Stimulated activated CD4-positive, alpha-beta T cell treated with anti-CD3 and anti-CD28 coated beads, TNF-alpha, amount 100 ng/mL, for 4 hours (primary cell): Measurements from ENCODE around the gene IQSEC1.

Experiments
- DNase-seq, 3 experiments: peaks; one replicate each; pipeline ENCODE4 v3.0.0-alpha.2; 2020; ENCODE audit warnings: low read depth in 3 of 3

Gene IQSEC1

DNA sequence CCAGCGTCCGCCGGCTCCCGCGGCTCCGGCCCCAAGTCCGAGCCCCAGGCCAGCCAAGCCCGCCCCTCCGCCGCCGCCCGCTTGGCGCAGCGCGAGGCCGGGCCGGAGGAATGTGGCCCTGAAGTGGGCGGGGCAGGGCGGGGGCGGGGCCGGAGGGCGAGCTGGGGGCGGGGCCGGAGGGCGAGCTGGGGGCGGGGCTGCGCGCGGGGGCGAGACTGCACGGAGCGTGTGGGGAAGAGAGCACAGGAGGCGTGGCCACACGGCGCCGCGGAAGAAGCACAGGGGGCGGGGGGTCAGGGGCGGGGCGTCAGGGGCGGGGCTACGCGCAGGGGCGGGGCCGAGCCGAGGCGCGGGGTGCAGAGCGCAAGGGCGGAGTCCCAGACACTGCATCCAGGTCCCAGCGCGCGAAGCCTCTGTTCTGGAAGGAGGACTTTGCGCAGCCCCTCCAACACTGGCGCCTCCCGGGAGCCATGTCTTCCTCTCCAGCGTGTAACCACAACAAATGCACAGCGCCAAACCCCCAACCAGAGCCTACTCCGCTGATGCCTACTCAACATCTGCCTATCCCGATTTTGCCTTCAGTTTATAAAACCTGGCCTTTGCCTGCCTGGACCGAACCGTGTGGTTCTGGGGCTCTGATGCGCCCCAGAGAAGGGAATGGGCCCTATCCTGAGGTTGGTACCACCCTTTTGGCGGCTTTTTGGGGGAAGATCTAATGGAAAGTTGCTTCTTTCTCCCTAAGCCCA lies 105.5 kb downstream of the IQSEC1 start:
- DNase-seq, result peak; percentile 77 to 87 (median 83)

DNA sequence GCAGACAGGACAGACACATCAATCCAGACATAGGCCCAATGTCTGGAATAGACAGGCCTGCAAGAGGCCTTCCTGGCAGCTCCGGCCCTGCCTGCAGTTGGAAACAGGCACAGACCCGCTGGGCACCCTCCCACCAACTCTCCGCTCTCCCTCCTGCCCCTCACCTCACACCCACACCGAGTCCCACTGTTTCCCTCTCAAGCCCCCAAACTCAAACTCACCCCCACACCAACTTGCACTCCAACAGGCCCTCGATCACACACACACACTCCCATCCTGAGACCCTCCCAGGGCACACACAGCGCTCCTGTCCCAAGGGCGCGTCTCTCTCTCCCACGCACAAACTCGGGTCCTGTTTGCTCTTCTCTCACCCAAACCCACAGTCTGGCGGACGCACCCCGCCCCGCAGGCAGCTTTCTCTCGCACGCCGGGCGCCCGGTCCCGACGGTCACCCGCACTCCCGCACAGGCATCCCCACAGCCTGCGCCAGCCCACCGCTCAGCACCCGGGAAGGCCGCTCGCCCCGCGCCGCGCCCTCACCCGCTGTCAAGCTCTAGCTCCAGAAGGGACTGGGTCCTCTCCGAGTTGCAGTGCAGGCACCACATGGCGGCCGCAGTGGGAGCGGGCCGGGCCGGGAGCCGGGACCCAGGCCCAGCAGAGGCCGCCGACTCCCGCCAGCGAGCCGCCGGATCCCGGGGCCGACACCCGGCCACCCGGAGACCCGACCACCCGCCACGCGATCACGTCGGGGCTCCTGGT lies 106.2 kb downstream of the IQSEC1 start:
- peak in 1 of 3 experiments; percentile 22 for DNase-seq

DNA sequence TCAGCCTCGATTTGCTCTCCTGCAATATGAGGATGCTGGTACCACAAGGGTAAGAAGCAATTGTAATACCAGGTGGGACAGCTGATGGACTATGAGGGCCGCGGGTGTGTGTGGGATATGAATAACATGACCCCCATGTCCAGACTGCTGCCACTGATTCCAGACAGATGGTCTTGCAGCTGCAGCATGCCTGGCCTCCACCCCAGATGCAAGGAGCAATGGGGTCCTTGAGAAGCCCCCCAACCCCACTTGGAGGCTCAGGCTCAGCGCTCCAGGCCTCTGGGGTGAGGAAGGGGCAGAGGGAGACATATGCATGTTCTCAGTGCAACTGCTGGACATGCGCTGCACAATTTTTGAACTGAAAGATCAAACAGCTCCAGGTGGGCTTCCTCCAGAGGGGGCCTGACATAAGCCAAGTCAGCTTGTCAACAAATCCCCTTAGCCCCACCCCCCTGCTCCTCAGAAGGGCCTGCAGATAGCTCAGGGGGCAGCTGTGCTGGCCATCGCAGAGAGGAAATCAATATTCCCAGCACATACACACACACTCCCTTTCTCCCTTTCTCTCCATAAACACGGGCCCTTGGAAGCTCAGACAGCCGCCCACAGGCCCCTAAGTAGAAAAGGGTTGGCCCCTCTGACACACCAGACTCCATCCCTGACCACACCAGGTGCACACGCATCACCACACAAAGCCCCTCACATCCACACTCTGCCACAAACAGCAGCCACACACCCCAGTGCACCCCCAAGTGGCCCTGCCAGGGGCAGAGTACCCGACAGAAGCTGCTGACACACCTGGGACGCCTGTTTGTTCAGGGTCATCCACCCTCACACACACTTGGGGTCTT lies 107.0 kb downstream of the IQSEC1 start:
- DNase-seq, result no peak

DNA sequence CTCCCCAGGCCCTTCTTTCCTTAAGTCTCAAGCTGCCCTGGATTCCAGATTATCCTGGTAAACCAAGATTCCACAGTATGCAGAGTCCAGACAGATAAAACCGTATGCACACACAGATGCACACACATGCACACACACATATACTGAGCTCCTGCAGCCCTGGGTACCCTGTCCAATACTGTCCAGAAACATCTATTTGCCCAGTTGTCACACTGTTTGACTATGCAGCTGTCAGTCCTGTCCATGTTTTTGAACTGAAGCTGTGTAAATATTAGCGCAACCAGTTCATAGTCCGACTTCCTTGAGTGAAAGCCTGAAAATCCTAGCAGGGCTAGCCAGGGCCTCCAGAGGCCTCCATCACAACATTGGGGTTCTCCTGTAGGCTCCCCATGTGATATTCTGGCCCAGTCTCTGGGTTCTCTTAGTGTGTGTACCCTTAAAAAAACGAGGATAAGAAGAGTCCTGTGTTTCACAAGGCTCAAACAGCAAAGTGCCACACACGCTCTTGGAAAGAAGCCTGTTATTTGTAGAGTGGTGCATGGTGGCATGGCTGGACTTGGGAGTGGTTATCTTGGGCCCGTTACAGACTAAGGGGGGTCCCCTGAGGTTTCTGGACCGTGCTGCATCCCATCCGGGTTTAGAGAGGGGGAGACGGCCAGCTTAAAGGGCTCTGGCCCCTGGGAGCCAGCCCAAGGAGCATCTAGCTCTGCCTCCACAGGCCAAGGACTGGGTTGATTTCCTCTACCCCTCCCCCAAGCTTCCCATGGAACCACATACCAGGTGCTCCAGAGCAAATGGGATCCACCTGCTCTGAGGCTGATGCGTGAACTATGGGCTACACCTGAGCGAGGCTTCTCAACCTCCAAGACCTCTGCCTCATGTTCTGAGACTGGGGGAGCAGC lies 108.3 kb downstream of the IQSEC1 start:
- no peak for DNase-seq

DNA sequence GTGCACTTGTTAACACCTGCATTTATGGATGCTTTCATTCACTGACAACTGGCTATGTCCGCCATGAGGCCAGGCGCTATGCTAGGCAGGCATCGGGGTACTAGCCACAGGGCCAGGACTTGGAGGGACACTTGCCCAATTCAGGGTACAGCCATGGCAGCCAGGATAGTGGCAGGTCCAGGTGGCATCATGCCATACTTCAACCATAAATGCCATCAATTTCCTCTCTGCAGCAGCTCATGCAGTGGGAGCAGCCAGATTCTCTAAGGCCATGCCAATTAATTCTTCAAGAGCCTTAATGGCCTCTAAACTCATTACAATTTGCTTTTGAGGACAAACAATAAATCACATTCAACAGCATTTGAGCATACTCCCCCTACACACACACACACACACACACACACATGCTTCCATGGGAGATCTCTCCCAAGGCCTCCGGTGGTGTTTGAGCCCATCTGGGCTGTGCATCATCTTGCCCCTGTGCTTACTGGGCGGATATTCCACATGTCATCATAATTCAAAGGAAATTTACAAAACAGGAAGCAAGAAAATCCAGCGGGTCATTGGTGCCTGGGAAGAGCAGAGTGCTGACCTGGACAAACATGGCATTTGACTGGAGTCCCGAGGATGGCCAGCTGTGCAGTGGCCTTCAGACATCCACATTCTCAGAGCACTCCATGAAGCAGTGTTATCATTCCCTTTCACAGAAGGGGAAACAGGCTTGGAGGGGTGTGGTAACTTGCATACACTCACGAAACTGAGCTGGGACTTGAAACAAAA lies 109.1 kb downstream of the IQSEC1 start:
- DNase-seq, result no peak

DNA sequence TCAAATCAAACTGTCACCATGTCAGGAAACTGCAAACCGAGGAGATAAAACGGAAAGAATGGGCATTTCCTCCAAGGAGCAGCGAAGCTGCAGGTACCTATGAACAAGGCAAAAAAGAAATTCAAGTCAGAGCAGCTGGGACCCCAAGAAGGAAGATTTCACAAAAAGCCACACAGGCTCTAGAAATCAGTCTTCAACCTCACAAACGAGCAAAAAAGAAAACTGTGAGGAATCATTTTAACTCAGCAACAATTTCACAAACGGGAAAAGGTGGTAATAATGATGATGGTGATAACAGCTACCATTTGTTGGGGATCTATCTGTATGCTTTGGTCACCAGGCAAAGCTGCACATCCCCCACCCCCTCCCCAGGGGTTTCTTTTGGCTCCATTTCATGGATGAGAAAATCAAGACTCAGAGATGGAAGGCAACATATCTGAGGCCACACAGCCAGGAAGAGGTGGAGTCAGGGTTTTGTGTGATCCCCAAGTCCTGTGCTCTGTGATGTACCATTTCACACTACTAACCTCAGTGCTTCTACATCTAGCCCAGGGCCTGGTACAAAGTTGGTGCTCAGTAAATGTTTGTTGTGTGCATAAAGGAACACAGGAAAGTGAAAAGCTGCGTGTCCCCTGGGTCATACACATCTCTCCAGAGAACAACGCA lies 109.9 kb downstream of the IQSEC1 start:
- DNase-seq, result no peak

DNA sequence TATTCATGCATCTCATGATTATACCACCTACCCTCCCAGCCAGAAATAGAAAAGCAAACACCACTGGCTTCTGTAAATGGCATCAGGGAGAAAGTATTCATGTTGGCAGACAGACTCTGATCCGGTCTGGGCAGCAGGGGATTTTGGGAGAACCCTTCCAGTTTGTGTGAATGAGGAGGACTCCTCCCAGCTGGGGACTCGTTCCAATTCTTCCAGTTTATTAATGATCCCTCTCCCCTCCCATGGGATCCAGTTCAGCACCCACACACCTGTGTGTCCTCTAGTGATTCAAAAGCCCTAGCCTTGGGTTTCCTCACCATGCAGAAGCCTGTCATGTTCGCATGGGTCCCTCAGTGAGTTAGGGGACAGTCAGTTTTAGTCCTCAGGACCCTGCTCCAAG lies 110.9 kb downstream of the IQSEC1 start:
- DNase-seq, result no peak

DNA sequence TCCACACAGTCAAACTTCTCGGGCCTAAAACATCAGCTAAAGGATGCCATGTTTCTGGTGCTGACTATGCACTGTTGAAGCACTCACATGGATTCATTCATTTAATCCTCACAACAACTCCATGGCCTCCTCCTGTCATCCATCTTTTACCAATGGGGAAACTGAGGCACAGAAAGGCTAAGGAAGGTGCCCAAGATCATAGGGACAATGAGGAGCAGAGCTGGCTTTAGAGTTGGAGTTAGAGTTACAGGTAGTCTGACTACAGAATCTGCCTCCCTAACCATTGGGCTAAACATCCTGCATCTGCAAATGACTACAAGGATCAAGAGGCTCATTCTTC lies 111.6 kb downstream of the IQSEC1 start:
- no peak for DNase-seq

DNA sequence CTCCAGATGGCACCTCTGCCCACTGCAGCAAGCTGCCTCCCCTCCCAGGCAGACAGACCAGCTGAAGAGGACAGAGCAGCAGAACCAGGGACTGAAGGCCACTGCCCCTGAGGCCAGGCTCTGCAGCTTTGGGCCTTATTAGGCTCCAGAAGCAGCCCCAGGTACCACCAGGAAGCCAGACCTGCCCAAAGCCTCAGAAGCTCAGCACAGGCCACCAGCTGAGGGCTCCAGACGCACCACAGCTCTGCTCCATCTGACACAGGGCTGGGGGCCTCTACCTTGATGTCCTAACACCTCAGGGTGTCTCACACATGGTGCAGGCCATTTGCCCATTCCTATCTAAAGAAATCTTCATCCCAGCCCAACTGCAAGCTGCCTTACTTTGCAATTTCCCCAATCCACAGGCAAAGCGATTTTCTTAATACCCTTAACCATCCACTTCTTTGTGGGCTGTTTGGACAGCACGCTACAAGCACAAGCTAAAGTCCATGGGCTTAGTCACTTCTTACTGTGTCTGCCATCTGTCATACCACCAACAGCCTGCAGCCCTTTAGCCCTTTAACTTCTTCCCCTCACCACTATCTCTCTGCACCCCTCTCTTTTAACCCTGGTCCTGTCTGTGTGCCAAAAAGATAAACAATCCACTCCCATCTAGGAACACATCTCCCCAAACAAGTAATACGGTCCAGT lies 112.1 kb downstream of the IQSEC1 start:
- no peak for DNase-seq

DNA sequence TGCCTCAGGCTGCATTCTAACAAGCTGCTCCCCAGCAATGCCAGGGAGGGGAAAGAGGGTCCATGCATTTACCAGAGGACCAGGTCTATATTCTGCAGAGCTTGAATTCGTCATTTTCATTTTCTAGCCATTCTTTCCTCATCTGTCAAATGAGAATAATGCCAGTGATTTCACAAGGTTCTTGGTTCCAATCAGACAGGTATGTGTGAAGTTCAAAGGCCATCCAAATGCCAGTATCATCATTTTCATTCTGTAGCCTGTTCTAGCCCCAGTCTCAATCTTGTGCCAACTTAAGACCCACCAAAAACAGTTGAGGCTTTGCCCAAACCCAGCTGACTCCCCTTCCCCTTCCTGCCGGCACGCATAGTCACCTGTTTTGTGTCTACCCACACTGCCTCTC lies 112.7 kb downstream of the IQSEC1 start:
- DNase-seq, result no peak

DNA sequence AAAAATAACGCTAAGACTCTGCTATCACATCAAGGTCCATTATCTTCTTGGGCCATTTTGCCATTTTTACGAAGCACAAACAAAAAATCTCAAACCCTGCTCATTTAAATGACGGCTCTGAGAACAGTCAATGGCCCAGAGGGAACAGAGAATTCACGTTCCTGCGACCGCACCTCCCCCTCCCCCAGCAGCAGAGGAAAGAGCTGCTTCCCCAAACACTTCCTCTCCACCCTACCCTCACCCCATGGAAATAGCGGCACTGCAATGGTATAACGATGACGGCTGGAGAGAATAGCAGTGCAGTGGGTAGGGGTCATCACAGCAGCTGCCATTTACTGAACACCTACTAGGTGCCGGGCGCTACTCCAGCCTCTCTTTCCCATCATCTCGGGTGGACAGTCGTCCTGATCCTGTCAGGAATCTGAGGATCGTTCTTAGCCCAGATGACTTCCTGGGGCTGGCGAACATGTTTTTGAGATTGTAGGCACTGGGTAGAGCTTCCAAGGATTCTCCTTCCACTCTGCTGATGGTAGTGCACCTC lies 113.3 kb downstream of the IQSEC1 start:
- DNase-seq, result no peak

DNA sequence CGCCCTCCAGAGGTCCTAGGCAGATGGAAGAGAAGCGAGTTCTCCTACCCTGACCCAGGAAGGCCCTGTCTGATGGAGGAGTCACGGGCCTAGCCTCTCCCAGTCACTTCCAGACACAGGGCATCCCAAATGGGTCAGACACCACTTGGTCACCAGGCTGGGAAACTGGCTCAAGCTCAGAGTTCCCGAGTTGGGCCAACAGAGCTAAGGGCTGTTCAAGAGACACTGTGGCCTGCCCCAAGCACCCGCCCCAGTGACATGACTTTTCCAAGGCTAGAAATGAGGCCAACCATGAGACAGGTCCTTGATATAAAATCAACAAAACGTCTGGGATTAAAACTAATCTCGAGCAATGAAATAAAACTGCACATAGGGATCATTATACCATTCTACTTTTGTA lies 113.8 kb downstream of the IQSEC1 start:
- DNase-seq, result no peak

DNA sequence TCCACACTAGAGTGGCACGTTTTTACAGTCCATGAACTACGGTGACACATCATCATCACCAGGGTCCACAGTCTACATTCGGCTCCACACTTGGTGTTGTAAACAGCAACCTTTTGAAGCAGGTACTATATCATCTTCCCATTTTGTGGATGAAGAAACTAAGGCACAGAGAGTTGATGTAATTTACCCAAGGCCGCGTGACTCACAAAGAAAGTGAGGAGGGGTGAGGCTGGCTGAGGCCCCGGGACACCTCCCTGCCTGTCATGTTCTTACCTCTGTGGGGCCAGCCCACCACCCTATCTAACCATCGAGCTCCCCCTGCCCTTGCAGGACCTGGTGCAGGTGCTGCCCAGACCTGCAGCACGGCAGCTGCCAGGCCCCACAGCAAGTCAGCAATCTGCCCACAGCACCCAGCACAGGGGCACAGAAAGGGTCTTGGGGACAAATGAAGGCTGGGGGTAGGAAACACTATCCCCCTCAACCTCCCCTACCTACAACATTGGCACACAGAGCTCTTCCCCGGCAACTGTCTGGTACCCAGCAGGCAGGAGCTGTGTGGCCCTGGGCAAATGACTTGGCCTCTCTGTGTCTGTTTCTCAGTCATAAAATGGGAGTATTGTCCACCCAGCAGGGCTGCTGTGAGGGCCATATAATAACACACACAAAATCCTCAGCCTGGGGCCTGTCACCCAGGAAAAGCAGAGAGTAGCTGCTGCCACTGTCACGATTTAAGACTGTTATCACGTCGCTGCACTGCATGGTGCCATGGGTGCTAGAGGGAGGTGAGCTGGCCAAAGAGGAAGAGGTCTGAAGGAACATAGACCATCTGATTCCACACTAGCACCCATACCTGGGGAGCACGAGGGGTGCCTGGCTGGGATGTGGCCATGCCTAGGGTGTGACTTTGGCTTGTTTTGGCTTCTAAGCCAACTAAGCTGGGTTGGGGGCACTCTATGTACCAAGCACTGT lies 115.1 kb downstream of the IQSEC1 start:
- DNase-seq, result no peak

DNA sequence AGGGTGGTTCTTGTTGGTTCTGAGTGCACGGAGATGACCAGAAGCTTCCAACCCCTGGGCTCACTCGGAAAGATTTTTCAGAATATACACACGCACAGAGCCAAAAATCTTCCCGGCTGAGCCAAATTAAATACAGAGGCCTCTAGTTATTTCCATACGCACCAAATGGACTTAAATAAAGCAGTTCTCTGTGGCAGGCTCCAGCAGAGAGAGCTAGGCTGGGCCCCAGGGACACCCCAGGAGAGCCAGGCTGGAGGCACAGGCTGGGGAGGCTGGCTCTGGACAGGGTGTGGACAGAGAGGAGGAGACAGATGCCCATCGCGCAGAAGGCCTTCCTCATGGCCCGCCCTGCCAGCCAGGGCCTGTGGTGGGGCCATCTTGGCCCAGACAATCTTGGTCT lies 115.9 kb downstream of the IQSEC1 start:
- no peak for DNase-seq

DNA sequence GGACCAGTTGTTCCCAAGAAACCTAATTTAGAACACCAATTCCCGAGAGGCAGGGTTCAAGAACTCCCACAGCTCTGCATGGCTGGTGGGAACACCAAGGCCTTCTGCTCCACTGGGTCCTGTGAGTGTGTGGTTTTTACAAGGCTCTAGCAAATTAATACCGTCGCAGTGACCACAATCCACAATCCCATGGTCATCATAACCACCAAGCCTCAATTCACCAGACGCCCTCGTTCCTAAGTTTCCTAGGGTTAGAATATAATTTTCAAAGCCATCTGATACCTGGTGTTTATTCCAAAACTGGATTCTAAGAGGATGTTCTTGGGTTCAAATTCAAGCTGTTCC lies 116.9 kb downstream of the IQSEC1 start:
- no peak for DNase-seq

DNA sequence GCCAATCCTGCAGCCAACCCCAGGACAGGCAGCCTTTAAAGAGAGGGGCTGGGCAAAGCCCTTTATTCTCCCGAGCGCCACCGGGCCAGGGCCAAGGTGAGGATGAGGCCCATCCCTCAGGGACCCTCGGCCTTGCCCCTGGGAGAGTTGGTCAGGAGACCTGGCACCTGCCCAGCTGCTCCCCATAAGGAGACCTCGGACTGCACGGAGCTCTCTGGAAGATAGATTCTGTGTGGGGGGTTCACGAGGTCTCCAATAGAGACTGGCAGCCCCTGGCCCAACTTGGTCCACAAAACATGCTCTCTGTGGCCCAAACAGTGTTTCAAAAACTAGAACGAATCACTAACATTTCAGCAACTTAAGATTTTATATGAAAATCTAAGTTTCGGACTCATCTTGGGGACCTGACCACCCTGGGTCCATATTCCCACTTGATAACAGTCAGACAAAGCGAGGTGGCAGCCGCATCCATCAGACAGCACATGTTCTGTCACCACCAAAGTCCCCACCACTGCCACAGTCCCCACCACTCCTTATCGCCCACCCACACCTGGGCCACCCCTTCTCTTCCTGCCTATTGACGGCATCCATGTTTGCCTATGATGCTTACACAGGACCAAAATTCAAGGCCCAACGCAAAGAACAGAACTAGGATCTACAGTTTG lies 117.4 kb downstream of the IQSEC1 start:
- no peak for DNase-seq

DNA sequence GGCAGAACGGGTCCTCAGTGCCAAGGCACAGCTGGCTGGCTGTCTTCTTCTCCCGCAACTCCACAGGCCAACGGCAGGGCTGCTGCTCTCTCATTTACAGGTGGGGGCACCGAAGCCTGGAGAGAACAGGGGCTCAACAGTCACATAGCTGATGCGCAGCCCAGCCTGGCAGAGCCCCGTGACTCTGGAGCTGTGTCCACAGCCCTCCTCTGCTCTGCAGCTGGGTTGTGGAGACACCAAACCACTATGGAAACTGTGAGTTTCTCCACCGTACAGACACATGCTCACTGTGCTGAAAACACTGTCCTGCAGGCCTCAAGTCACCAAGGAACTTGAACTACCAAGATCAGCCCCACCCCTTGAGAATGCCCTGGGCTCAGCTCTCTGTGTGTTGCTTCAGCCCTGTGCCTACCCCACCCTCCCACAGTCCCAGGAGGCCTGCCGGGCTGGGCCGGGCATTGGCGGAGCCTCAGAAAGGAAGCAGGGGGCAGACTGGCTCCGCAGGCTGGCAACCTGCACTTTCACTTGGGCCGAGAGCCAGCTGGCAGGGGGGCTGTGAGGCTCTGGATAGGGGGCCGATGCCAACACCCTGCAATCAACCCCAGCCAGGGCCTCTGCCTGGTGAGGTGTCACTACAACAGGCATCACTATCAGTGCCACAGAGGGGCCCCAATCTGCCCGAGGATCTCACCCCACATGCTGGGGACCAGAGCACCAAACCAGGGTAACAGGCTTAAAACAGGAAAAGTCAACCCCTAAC lies 118.2 kb downstream of the IQSEC1 start:
- DNase-seq, result no peak
